Activated CD4-positive, alpha-beta T cell treated with anti-CD3 and anti-CD28 coated beads for 1 hour (primary cell): Measurements from ENCODE around the gene LRP11.

Experiments used
- DNase-seq: peaks from one replicate; pipeline ENCODE4 v3.0.0-alpha.2; 2020

Gene LRP11

DNA sequence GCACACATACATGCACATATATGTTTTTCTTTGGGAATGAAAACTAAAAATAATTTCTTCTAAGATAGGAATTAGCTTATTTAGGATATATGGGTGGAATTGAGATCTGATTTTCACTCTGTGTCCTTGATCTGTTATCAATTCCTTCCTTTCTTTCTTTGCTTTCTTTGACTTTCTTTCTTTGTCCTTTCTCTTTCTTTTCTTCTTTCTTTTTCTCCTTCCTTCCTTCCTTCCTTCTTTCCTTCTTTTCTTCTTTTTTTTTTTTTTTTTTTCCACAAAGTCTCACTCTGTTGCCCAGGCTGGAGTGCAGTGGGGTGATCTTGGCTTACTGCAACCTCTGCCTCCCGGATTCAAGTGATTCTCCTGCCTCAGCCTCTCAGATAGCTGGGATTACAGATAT is 86.5 kb downstream of the LRP11 start:
- no peak for DNase-seq

DNA sequence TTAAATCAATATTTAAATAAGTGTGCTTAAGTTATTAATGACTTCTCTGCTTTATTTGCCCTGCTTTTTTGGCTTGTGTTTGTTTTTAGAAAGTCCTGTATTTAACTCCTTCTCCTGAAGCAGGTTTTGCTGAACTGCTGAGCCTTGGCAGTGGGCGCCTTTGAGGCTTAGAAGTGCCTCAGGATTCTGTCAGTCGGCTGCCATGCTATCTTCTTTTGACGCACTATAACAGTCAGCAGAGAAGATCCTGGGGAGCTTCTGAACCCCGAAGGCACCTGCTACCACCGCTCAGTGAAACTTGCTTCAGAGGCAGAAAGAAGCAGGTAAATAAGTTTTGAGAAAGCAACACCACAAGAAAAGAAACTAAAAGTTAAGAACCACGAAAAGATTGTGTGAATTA is 92.2 kb downstream of the LRP11 start:
- DNase-seq: no peak

DNA sequence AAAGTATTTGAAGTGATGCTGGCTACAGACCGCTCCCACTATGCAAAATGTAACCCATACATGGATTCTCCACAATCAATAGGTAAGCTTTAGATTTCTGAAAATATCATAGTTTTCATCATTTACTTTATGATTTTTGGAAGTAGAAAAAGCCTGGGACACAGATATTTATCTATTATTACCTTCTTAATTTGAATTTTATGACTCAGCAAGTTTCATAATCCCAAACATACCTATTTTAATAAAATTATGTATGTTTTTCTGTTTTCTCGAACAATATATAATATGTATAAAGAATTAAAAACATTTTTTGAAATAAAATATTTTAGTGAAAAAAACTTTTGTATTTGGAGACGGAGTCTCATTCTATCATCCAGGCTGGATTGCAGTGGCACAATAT is 93.0 kb downstream of the LRP11 start:
- no peak for DNase-seq

DNA sequence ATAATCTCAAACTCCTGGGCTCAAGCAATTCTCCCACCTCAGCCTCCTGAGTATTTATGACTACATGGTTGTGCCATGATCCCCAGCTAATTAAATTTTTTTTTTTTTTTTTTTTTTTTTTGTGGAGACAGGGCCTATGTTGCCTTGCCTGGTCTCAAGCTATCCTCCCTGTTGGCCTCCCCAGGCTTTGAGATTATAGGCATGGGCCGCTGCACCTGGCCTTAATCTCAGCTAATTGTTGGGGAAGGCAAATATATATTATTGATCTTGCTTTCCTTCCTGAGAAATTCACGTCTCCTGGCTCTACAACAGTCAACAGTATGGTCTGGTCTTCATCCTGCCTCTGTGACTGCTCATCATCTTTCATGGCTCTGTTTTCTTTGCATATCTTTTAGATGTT is 94.5 kb downstream of the LRP11 start:
- DNase-seq: no peak
